T-cell (primary cell): ENCODE data around the gene LRIT3. TPM values are rescaled to one million over a fixed set of nuclear protein-coding genes. Genes with fewer than 3 reads are reported as not detected.

Source experiments
- ATAC-seq, 4 experiments: fragments of 200-7000 bp in 3 of 4; fragments of 150-1000 bp in 1 of 4; cut with Tn5 transposase; replicated peaks in 1 of 4; 1 replicate in 3 of 4; 2 replicates in 1 of 4; pipeline ENCODE4 v1.10.0; 2021; ENCODE audit warnings: moderate library complexity in 3 of 4, mild to moderate bottlenecking in 2 of 4, moderate number of reproducible peaks in 1 of 4
- CTCF ChIA-PET, 2 donors: fragments of 300-600 bp; sonication (Branson Sonifier 250); formaldehyde crosslinking; loops; one replicate each; lab custom pipeline; 2022; ENCODE audit warnings: antibody characterized with exemption in 2 of 2; lab: Charles Lee
- POLR2A ChIA-PET, 2 donors: fragments of 300-600 bp; sonication (Branson Sonifier 250); formaldehyde crosslinking; loops; one replicate each; lab custom pipeline; 2022; ENCODE audit warnings: antibody characterized with exemption in 2 of 2; lab: Charles Lee
- DNase-seq, 35 experiments: peaks; one replicate each; pipeline versions ENCODE4 v3.0.0 to v3.0.0-alpha.2; 2013 to 2023
- H3K27ac ChIP-seq: one replicate; pipeline ENCODE4 v1.5.1; 2013; ENCODE audit warnings: low read length
- H3K27me3 ChIP-seq, 2 experiments: replicated peaks in 1 of 2; 1 replicate in 1 of 2; 2 replicates in 1 of 2; pipeline versions ENCODE4 v1.6.1 to v1.7.0; 2013; ENCODE audit warnings: low read length in 1 of 2, mixed read lengths in 1 of 2; ENCODE audit not compliant: control insufficient read depth in 2 of 2, insufficient read depth in 2 of 2; ENCODE audit errors: extremely low read depth in 1 of 2
- H3K36me3 ChIP-seq, 2 donors: 1 replicate in 1 of 2; 2 replicates in 1 of 2; pipeline versions ENCODE4 v1.6.1 to v1.7.0; 2013; ENCODE audit warnings: low read length in 1 of 2; ENCODE audit not compliant: control insufficient read depth in 2 of 2, insufficient read depth in 1 of 2; ENCODE audit errors: extremely low read depth in 1 of 2
- H3K4me1 ChIP-seq, 2 experiments: 1 replicate in 1 of 2; 2 replicates in 1 of 2; pipeline versions ENCODE4 v1.6.1 to v1.7.0; 2013; ENCODE audit warnings: low read length in 2 of 2, mixed read lengths in 1 of 2; ENCODE audit not compliant: insufficient read depth in 2 of 2, control insufficient read depth in 1 of 2; ENCODE audit errors: extremely low read depth in 1 of 2
- H3K4me3 ChIP-seq, 2 donors: 1 replicate in 1 of 2; 2 replicates in 1 of 2; pipeline versions ENCODE4 v1.5.1 to v1.7.0; 2013; ENCODE audit warnings: mild to moderate bottlenecking in 2 of 2, low read length in 1 of 2, moderate library complexity in 1 of 2; ENCODE audit not compliant: control insufficient read depth in 1 of 2; ENCODE audit errors: extremely low read depth in 1 of 2
- H3K9me3 ChIP-seq: 2 replicates; pipeline ENCODE4 v1.7.0; 2013
- H3K27ac Mint-ChIP-seq, 2 donors: one replicate each; pipeline ENCODE4 v1.8.0; 2020 to 2021; ENCODE audit warnings: mild to moderate bottlenecking in 2 of 2, mixed read lengths in 2 of 2
- H3K27me3 Mint-ChIP-seq, 2 donors: one replicate each; pipeline ENCODE4 v1.8.0; 2021 to 2022; ENCODE audit warnings: mixed read lengths in 2 of 2
- H3K36me3 Mint-ChIP-seq: one replicate; pipeline ENCODE4 v1.8.0; 2021; ENCODE audit warnings: mixed read lengths
- H3K4me1 Mint-ChIP-seq, 3 donors: one replicate each; pipeline ENCODE4 v1.8.0; 2020 to 2022; ENCODE audit warnings: mixed read lengths in 3 of 3, mild to moderate bottlenecking in 1 of 3
- H3K4me3 Mint-ChIP-seq, 3 donors: one replicate each; pipeline ENCODE4 v1.8.0; 2020 to 2022; ENCODE audit warnings: mild to moderate bottlenecking in 3 of 3, mixed read lengths in 3 of 3, moderate library complexity in 3 of 3
- H3K9me3 Mint-ChIP-seq, 3 donors: one replicate each; pipeline ENCODE4 v1.8.0; 2020 to 2022; ENCODE audit warnings: mixed read lengths in 3 of 3
- WGBS: methylation state at CpG from one replicate; pipeline ENCODE4 v1.1.5; 2013; ENCODE audit warnings: missing lambda C conversion rate; ENCODE audit not compliant: insufficient coverage; 5-methylcytosine and 5-hydroxymethylcytosine counted together
- total RNA-seq, 35 experiments: library from RNA in 6 of 35; stranded (reverse) in 6 of 35; fragments of 120-200 nt in 1 of 35; gene quantifications; one replicate each; pipeline versions ENCODE4 v1.2.1 to v1.2.4 and lab custom pipeline; 2013 to 2026

Gene LRIT3
- total RNA-seq, 5 donors from 2014 or later (not counting 1 experiment from before 2014, with no cell fraction given): 0.12 to 0.41 (median 0.26) TPM

- Mint-ChIP-seq H3K27ac (no peak overlapping the region), H3K27me3 (peaks cover 19 to 24% of the 10 kb centered on the region in 2 donors), H3K4me3 (no peak overlapping the region), H3K4me1 (no peaks in the 10 kb centered on the region), H3K9me3 (no peaks in the 10 kb centered on the region), H3K36me3 (no peaks in the 10 kb centered on the region)
- Histone ChIP-seq H3K4me1 (no peaks in the 10 kb centered on the region), H3K36me3 (no peaks in the 10 kb centered on the region), H3K4me3 (no peak overlapping the region), H3K27ac (no peak overlapping the region), H3K9me3 (no peaks in the 10 kb centered on the region), H3K27me3 (peaks cover 0 to 6% of the 10 kb centered on the region in 2 experiments)
- ChIA-PET POLR2A (no interaction called here), CTCF (no interaction called here)
- 44% methylated on average over 3 of the region's 4 CpGs for WGBS
- DNase-seq (no peak), ATAC-seq (no peak)
Measured at GRCh38 chr4:109916027-109916409, 68.1 kb downstream of the LRIT3 start.

DNA sequence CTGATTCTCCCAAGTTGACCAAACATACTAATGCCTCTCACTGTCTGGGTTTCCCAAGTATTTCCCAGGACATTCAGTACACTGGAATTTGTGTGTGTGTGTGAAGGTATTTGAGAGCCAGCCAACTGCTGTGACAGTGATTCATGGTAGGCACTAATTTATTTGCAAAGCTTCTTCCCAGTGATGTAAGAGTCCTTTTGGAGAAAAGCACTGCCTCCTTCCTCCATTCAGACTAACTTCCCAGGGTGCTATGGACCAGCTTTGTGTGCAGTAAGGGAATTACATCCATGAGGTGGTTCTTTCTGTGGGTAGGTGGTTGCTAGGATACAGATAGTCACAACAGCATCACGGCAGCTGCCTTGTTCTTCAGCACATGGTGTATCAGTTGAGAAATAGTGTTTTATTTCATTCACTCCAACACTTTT is 73.5 kb downstream of the LRIT3 start:
- Histone ChIP-seq H3K27me3 (no peaks in the 10 kb centered on the region), H3K36me3 (no peaks in the 10 kb centered on the region), H3K4me3 (no peak overlapping the region), H3K9me3 (no peaks in the 10 kb centered on the region), H3K4me1 (no peaks in the 10 kb centered on the region), H3K27ac (no peak overlapping the region)
- CTCF ChIA-PET: no interaction called here
- ATAC-seq (no peak), DNase-seq (no peak)
- H3K4me3 Mint-ChIP-seq: no peak overlapping the region
- no peak overlapping the region for H3K27ac Mint-ChIP-seq
- no peaks in the 10 kb centered on the region for H3K36me3 Mint-ChIP-seq
- H3K4me1 Mint-ChIP-seq: peaks cover 0 to 1% (median 0%) of the 10 kb centered on the region in 3 donors
- WGBS: no CpG with 5 or more reads among the region's 1 CpG
- POLR2A ChIA-PET: no interaction called here
- H3K27me3 Mint-ChIP-seq: peaks cover 0 to 3% of the 10 kb centered on the region in 2 donors
- H3K9me3 Mint-ChIP-seq: no peaks in the 10 kb centered on the region

Other genes starting within 250 kb of the LRIT3 start
- gene CASP6, start 144.7 kb upstream of the LRIT3 start, total RNA-seq: 10 to 100 TPM; 16.8 to 23.2 (median 18.3) TPM
- gene PLA2G12A, start 118.0 kb upstream of the LRIT3 start, total RNA-seq: 10 to 100 TPM; 11.4 to 20.6 (median 18.1) TPM
- under 1 TPM in 3 of 5 donors, not detected in 2; 0.55 to 0.92 (median 0.66) TPM for gene CFI, start 46.1 kb upstream of the LRIT3 start, total RNA-seq
- gene GAR1, start 32.3 kb upstream of the LRIT3 start, total RNA-seq: 10 to 100 TPM in 4 of 5 donors, 1 to 10 TPM in 1; 8.1 to 13.9 (median 12.9) TPM
- under 1 TPM in 4 of 5 donors, not detected in 1; 0.33 to 0.61 (median 0.34) TPM for gene RRH, start 20.1 kb upstream of the LRIT3 start, total RNA-seq
- gene EGF, start 64.8 kb downstream of the LRIT3 start, total RNA-seq: under 1 TPM in 1 of 5 donors, not detected in 4; 0.20 TPM